Measurements from ENCODE around the gene HTR7.
"Not testable (repeated sequence)": the region's sequence is repeated elsewhere in the genome, so short reads cannot be mapped to it uniquely, and the experiment has no call there.

The HTR7 gene

GRCh38 chr10:90888387-90888786 lies 30.5 kb upstream of the HTR7 start:
- DNase-seq (ENCODE audit: low read depth): no peak

GRCh38 chr10:90887555-90887954 lies 29.7 kb upstream of the HTR7 start:
- DNase-seq (ENCODE audit: low read depth): no peak
- H3K4me3 ChIP-seq (ENCODE audit: low read depth, low read length): no peak overlapping the region
- no peak for TF ChIP-seq CTCF (IDR thresholded peaks at IDR 0.05; ENCODE audit: low read depth, low read length, missing control alignments)

More at GRCh38 chr10:90888387-90888786, 30.5 kb upstream of the HTR7 start:
- H3K4me3 ChIP-seq (ENCODE audit: low read depth, low read length): no peak overlapping the region
- TF ChIP-seq CTCF (IDR thresholded peaks at IDR 0.05; ENCODE audit: low read depth, low read length, missing control alignments): no peak

GRCh38 chr10:90885176-90885575 lies 27.3 kb upstream of the HTR7 start:
- no peak for DNase-seq (ENCODE audit: low read depth)
- H3K4me3 ChIP-seq (ENCODE audit: low read depth, low read length): no peak overlapping the region
- no peak for TF ChIP-seq CTCF (IDR thresholded peaks at IDR 0.05; ENCODE audit: low read depth, low read length, missing control alignments)

GRCh38 chr10:90884431-90884830 lies 26.6 kb upstream of the HTR7 start:
- H3K4me3 ChIP-seq (ENCODE audit: low read depth, low read length): no peak overlapping the region
- no peak for DNase-seq (ENCODE audit: low read depth)
- TF ChIP-seq CTCF (IDR thresholded peaks at IDR 0.05; ENCODE audit: low read depth, low read length, missing control alignments): no peak

GRCh38 chr10:90880059-90880719 lies 22.4 kb upstream of the HTR7 start:
- DNase-seq (ENCODE audit: low read depth); H3K4me3 ChIP-seq (ENCODE audit: low read depth, low read length): not testable (repeated sequence)
- TF ChIP-seq CTCF (IDR thresholded peaks at IDR 0.05; ENCODE audit: low read depth, low read length, missing control alignments): peak; percentile 46

GRCh38 chr10:90879062-90879461 lies 21.2 kb upstream of the HTR7 start:
- no peak for TF ChIP-seq CTCF (IDR thresholded peaks at IDR 0.05; ENCODE audit: low read depth, low read length, missing control alignments)
- DNase-seq (ENCODE audit: low read depth): no peak
- no peak overlapping the region for H3K4me3 ChIP-seq (ENCODE audit: low read depth, low read length)

GRCh38 chr10:90872648-90873020 lies 14.8 kb upstream of the HTR7 start:
- H3K4me3 ChIP-seq (ENCODE audit: low read depth, low read length): peak overlapping the region; percentile 88
- no peak for DNase-seq (ENCODE audit: low read depth)
- no peak for TF ChIP-seq CTCF (IDR thresholded peaks at IDR 0.05; ENCODE audit: low read depth, low read length, missing control alignments)
